ENCODE measurements around the gene NOL3.

NOL3 gene

DNA sequence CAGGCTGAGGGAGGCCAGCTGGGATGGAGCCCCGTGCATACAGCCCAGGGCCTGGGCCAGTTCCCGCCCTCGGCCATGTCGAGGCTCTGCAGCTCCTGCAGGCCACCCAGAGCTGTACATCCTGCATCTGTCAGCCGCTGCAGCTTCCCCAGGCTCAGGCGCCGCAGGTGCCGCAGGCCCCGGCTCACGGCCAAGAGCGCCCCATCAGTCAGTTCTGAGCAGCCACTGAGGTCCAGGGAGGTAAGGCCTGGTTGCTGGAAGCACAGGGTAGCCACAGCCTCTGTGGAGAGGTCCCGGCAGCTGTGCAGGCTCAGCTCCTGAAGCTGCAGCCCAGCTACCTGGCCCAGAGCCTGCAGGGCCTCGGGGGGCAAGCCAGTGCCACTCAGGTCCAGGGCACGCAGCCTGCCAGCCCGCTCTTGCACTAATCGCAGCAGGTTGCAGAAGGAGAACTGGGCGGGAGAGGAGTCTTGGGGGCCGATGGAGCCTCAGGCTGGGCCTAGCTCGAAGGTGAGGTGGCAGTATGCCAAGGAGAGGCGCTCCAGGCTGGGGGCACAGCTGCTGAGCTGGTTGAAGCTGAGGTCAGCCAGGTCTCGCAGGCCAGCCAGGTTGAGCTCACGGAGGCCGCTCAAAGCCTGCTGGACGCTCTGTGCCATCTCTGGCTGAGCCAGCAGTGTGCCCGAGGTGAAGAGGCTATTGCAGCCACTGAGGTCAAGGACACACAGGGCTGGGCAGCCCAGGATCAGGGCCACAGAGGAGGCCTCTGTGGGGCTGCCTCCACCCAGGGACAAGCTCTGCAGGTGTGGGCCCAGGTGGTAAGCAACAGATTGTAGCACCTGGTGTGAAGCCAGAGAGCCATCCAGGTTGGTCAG is 40.0 kb downstream of the NOL3 start:
- Mint-ChIP-seq H3K36me3 (ENCODE audit: insufficient read depth) (no peaks in the 10 kb centered on the region), H3K27ac (ENCODE audit: low read depth) (no peak overlapping the region), H3K9me3 (no peaks in the 10 kb centered on the region), H3K4me3 (no peak overlapping the region), H3K27me3 (no peaks in the 10 kb centered on the region), H3K4me1 (no peaks in the 10 kb centered on the region)
- ATAC-seq (replicated peaks; ENCODE audit: extremely low read depth, poor library complexity, severe bottlenecking) (no peak), DNase-seq (ENCODE audit: low spot score in 2 of 2) (no peak)

DNA sequence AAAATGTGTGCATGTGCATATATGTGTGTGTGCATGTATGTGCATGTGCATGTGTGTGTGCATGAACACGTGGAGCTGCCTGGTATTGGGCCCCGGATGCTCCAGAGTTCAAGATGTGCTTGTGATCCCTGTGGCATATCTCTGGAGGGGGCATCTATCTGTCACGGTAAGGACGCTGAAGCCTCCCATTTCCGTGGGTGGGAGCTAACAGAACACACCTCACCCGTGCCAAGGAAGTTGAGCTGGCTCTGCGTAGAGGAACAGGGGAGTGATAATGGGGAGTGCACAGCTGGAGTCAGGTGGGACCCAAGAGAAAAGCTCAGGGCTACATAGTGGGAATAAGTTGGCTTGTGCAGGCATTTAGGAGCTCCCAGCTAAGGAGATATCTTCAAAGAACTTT is 41.3 kb downstream of the NOL3 start:
- Mint-ChIP-seq H3K4me1 (no peaks in the 10 kb centered on the region), H3K36me3 (ENCODE audit: insufficient read depth) (no peaks in the 10 kb centered on the region), H3K27ac (ENCODE audit: low read depth) (no peak overlapping the region), H3K4me3 (no peak overlapping the region), H3K27me3 (no peaks in the 10 kb centered on the region), H3K9me3 (no peaks in the 10 kb centered on the region)
- ATAC-seq (replicated peaks; ENCODE audit: extremely low read depth, poor library complexity, severe bottlenecking) (no peak), DNase-seq (ENCODE audit: low spot score in 2 of 2) (no peak)

DNA sequence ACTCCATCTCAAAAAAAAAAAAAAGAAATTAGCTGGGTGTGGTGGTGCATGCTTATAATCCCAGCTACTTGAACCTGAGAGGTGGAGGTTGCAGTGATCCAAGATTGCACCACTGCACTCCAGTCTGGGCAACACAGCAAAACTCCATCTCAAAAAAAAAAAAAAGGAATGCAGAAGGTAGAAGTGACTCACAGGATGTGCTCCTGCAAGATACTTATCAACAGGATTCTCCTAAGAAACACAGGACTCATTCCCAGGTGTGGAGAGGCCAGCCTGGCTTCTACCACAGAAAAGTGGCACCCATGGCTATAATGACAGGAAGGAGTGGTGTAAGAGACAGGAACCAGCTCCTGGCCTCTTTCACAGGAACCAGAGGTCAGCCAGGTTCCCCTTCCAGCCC is 42.4 kb downstream of the NOL3 start:
- Mint-ChIP-seq H3K4me1 (no peaks in the 10 kb centered on the region), H3K9me3 (no peaks in the 10 kb centered on the region), H3K27ac (ENCODE audit: low read depth) (no peak overlapping the region), H3K27me3 (no peaks in the 10 kb centered on the region), H3K4me3 (no peak overlapping the region), H3K36me3 (ENCODE audit: insufficient read depth) (no peaks in the 10 kb centered on the region)
- ATAC-seq (replicated peaks; ENCODE audit: extremely low read depth, poor library complexity, severe bottlenecking): no peak
- no peak for DNase-seq (ENCODE audit: low spot score in 2 of 2)

DNA sequence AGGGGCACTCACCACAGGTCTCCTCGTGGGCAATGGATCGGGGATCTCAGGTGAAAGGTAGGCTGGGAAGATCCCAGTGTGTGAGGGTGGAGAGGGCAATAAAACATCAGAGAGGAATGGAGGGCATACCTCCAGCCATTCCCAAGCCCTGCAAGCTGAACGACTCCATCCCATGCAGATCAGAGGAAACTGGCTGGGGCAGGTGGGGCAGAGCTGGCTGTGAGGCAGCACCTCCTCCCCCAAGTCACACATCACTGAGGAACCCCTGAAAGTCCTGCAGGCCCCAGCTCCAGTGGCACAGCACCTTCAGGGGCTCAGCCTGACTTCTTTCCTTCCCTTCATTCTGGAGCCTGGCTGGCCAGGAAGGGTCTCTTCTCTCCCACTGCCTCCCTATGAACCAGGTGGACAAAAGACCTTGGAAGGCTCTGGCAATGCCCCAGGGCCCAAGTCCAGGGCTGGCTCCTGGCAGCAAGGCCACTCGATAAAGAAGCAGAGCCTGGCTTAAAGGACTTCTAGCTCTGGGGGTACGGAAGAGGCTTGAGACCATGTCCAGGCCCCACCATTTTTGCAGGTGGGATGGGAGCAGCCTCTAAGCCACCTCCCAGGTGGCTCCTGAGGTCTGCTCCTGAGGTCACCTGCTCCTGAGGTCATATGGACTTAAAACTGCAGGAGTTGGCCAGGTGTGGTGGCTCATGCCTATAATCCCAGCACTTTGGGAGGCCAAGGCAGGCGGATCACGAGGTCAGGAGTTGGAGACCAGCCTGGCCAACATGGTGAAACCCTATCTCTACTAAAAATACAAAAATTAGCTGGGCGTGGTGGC is 43.1 kb downstream of the NOL3 start:
- H3K27ac Mint-ChIP-seq (ENCODE audit: low read depth): no peak overlapping the region
- DNase-seq (ENCODE audit: low spot score in 2 of 2): no peak
- no peaks in the 10 kb centered on the region for H3K9me3 Mint-ChIP-seq
- ATAC-seq (replicated peaks; ENCODE audit: extremely low read depth, poor library complexity, severe bottlenecking): no peak
- no peaks in the 10 kb centered on the region for H3K36me3 Mint-ChIP-seq (ENCODE audit: insufficient read depth)
- H3K27me3 Mint-ChIP-seq: no peaks in the 10 kb centered on the region
- no peaks in the 10 kb centered on the region for H3K4me1 Mint-ChIP-seq
- no peak overlapping the region for H3K4me3 Mint-ChIP-seq

DNA sequence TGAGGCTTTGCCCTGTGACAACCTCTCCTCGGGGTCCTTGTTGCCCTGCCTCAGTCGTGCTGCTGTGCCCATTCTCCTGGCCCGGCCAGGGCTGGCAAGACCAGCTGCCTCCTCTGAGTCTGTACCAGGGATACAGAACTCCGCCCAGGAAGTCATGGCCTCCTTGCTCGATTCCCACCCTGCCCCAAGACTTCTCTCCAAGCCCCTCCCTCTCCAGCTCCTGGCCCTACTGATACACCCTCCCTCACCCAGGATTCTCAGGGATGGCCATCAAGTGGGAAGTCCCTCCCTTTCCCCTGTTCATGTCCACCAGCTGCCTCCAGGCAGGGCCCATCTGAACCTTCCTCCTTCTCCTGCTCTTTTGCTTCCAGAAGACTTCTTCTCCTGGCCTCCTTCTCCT is 45.4 kb downstream of the NOL3 start:
- Mint-ChIP-seq H3K9me3 (no peaks in the 10 kb centered on the region), H3K4me1 (no peaks in the 10 kb centered on the region), H3K36me3 (ENCODE audit: insufficient read depth) (no peaks in the 10 kb centered on the region), H3K4me3 (no peak overlapping the region), H3K27ac (ENCODE audit: low read depth) (peak overlapping the region; percentile 58), H3K27me3 (no peaks in the 10 kb centered on the region)
- no peak for ATAC-seq (replicated peaks; ENCODE audit: extremely low read depth, poor library complexity, severe bottlenecking)
- DNase-seq (ENCODE audit: low spot score in 2 of 2): no peak

DNA sequence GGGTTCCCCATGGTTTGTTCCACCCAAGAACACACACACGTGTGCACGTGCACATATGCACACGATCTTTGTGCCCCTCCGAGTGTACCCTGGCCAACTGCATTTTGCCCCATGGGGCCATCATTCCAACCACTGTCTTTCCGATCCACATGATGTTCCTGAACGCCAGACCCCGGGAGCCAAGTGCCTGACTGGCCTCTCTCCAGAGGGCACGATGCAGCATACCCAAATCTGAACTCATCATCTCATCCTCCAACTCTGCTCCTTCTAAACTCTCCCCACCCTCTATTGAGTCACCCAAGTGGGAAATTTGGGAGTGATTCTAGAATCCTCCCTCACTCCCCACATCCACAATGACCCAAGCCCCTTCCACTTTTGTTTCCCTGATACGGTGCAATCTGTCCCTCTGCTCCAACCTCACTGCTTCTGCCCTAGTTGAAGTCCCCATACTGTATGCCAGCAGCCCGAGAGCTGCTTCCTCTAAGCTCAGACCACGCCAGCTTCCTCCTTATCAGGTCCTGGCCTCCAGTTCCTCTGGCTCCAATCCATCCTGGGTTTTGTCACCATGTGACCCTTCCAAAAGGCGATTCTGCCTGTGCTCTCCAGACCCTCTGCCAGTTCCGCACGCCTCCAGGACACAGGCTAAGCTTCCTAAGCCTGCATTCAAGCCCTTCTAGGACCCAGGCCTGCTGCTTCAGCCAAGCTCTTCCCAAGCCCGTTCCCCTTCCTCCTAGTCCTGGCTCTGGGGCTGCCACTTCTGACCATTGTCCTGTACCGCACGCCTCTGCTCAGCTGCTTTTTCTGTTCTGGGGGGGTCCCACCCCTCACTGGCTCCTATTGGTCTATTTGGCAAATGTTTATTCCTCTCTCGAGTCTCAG is 46.5 kb downstream of the NOL3 start:
- no peaks in the 10 kb centered on the region for H3K27me3 Mint-ChIP-seq
- H3K4me3 Mint-ChIP-seq: no peak overlapping the region
- no peak overlapping the region for H3K27ac Mint-ChIP-seq (ENCODE audit: low read depth)
- H3K9me3 Mint-ChIP-seq: no peaks in the 10 kb centered on the region
- ATAC-seq (replicated peaks; ENCODE audit: extremely low read depth, poor library complexity, severe bottlenecking) (no peak), DNase-seq (ENCODE audit: low spot score in 2 of 2) (no peak)
- no peaks in the 10 kb centered on the region for H3K36me3 Mint-ChIP-seq (ENCODE audit: insufficient read depth)
- no peaks in the 10 kb centered on the region for H3K4me1 Mint-ChIP-seq

DNA sequence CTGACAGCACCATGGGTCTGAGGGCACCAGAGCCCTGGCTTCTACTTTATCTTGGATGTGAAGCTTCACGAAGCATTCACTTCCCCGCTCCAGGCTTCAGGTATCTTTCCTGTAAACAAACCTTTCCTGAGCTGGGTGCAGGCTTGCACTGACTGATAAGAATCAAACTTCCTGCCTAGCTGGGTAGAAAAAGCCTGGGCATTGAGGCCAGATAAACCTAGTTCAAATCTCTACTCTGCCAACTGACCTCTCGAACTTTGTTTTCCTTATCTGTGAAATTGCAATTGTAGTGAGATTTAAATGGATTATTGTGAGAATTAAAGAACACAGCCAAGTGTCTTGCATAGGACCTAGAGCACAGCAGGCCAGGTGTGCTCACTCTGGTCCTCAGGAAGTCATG is 53.7 kb downstream of the NOL3 start:
- DNase-seq (ENCODE audit: low spot score in 2 of 2) (no peak), ATAC-seq (replicated peaks; ENCODE audit: extremely low read depth, poor library complexity, severe bottlenecking) (no peak)
- Mint-ChIP-seq H3K36me3 (ENCODE audit: insufficient read depth) (peaks cover 16% of the 10 kb centered on the region), H3K4me1 (peaks cover 34% of the 10 kb centered on the region), H3K9me3 (no peaks in the 10 kb centered on the region), H3K27me3 (no peaks in the 10 kb centered on the region), H3K27ac (ENCODE audit: low read depth) (no peak overlapping the region), H3K4me3 (no peak overlapping the region)
